C4-2B (cell line): Measurements from ENCODE around the gene SIK3.

Experiments used
- CTCF ChIP-seq: fragments of 450-650 bp; conservative IDR thresholded peaks from 2 replicates; pipeline ENCODE4 v1.5.1; 2017; ENCODE audit warnings: mild to moderate bottlenecking
- ZFX ChIP-seq: fragments of 450-650 bp; IDR thresholded peaks from 2 replicates; pipeline ENCODE4 v1.6.1; 2017

DNA sequence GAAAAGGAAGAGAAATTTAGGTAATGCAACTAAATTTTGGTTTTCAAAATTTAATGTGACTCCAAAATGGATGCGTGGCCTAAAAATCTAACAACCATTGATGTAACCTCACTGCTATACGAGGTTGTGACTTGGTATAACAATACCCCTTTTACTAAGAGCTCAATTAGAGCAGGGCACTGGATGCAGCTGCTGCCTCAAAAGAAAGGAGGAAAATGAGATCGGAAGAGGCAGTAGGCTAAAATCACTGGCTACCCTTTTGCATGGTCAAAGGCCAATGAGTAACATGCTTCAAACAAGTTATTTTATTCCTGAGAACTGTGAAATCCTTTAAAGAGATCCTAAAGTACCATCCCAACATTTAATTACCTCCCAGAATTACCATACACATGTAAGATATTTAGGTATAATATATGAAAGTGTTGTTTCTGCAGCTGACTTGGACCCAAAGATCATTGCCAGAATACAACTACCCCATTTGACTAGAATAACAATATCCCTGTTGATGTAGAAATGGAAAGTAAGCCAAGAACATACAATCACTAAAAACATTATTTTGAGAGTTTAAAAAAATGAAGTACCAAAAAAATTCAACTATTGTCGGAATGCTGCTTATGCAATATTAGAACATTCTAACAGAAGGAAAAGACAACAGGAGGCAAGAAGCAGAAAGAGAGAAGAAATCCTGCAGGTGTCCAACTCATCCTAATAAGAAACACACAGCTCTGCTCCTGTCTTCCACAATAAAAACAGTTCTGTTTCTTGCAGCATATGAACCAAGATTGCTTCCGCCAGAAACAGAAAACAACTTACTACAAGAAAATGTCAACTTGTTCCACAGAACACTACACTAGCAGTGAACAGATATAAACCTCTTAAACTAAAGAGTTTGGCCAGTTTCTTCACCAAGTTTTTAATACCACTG, 15.0 kb downstream of the SIK3 start:
- TF ChIP-seq CTCF, result no peak
- TF ChIP-seq ZFX, result no peak
